GM15510 (cell line): ENCODE data around the gene C1orf159.

Source experiments
- POLR2A ChIP-seq: IDR thresholded peaks from 3 replicates; pipeline ENCODE4 v1.6.1; 2011; ENCODE audit warnings: borderline replicate concordance; ENCODE audit not compliant: insufficient read length; ENCODE audit errors: extremely low read depth

C1orf159 gene

DNA sequence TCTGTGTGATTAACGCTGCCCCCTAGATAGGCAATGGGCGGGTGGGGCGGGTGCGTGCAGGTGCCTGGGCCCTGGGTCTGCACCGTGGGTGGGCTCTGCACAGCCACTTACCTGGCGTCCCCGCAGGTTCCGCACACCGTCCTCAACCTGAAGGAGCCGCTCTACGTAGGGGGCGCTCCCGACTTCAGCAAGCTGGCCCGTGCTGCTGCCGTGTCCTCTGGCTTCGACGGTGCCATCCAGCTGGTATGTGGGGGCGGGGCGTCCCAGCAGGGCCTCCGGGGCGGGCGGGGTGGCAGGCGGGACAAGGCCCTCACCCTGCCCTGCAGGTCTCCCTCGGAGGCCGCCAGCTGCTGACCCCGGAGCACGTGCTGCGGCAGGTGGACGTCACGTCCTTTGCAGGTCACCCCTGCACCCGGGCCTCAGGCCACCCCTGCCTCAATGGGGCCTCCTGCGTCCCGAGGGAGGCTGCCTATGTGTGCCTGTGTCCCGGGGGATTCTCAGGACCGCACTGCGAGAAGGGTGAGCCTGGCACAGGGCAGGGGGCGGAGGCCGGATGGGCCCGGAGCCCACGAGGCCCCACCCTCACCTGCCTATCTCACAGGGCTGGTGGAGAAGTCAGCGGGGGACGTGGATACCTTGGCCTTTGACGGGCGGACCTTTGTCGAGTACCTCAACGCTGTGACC is 64.6 kb downstream of the C1orf159 start:
- no peak for TF ChIP-seq POLR2A

DNA sequence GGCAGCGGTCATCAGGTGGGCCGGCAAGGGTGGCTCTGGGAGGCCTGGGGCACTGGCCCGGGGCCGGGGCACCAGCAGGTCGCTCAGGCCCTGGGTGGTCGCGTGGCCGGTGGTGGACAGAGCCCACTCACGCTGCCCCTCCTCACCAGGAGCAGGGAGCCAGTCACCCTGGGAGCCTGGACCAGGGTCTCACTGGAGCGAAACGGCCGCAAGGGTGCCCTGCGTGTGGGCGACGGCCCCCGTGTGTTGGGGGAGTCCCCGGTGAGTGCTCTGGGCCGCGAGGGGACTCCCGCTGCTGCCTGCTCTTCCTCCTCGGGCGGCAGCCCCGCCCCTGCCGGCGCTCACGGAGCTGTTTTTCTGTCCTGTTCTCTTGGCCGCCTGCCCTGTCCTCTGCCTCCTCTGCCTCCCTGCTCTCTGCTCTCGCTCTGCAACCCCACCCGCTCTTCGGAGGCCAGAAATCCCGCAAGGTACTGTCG is 65.3 kb downstream of the C1orf159 start:
- TF ChIP-seq POLR2A = no peak

DNA sequence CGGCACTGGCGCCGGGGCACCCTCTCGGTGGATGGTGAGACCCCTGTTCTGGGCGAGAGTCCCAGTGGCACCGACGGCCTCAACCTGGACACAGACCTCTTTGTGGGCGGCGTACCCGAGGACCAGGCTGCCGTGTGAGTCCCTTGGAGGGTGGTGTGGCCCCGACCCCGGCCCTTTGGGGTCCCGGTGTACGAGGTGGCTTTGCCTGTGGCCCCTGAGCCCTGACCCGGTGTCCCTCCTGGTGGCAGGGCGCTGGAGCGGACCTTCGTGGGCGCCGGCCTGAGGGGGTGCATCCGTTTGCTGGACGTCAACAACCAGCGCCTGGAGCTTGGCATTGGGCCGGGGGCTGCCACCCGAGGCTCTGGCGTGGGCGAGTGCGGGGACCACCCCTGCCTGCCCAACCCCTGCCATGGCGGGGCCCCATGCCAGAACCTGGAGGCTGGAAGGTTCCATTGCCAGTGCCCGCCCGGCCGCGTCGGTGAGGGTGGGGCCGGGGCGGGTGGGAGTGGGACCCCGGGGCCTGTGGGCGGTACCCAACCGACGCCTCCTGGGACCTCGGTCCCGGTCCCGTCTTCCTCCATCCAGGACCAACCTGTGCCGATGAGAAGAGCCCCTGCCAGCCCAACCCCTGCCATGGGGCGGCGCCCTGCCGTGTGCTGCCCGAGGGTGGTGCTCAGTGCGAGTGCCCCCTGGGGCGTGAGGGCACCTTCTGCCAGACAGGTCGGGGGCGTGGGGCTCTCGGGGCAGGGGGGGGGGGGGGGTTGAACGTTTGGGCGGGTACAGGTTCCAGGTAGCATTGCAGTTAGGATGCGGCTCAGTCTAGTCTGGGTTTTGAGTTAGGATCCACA is 66.3 kb downstream of the C1orf159 start:
- TF ChIP-seq POLR2A = no peak

DNA sequence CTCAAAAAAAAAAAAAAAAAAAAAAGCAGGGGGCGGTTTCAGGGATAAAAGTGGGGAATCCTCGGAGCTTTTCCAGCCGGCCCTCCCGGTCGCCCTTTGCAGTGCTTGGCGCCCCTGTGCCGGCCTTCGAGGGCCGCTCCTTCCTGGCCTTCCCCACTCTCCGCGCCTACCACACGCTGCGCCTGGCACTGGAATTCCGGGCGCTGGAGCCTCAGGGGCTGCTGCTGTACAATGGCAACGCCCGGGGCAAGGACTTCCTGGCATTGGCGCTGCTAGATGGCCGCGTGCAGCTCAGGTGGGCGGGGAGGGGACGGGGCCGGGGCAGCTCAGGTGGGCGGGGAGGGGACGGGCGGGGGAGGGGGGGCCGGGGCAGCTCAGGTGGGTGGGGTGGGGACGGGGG is 67.1 kb downstream of the C1orf159 start:
- TF ChIP-seq POLR2A = no peak

DNA sequence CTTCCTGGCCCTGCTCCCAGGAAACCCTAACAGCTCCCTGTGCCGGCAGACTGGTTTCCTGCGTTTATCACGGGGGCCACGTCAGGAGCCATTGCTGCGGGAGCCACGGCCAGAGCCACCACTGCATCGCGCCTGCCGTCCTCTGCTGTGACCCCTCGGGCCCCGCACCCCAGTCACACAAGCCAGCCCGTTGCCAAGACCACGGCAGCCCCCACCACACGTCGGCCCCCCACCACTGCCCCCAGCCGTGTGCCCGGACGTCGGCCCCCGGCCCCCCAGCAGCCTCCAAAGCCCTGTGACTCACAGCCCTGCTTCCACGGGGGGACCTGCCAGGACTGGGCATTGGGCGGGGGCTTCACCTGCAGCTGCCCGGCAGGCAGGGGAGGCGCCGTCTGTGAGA is 67.9 kb downstream of the C1orf159 start:
- no peak for TF ChIP-seq POLR2A

DNA sequence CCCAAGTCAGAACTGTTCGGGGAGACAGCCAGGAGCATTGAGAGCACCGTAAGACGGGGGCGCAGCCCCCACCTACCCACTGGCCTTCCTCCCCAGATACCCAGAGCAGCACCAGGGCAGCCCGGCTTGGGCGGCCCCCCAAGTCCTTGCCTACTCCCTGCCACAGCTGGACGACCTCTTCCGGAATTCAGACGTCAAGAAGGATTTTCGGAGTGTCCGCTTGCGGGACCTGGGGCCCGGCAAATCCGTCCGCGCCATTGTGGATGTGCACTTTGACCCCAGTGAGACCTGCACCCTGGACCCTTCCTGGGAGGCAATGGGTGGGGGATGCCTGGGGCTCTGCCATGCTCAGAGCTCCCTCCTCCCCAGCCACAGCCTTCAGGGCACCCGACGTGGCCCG is 68.5 kb downstream of the C1orf159 start:
- no peak for TF ChIP-seq POLR2A

DNA sequence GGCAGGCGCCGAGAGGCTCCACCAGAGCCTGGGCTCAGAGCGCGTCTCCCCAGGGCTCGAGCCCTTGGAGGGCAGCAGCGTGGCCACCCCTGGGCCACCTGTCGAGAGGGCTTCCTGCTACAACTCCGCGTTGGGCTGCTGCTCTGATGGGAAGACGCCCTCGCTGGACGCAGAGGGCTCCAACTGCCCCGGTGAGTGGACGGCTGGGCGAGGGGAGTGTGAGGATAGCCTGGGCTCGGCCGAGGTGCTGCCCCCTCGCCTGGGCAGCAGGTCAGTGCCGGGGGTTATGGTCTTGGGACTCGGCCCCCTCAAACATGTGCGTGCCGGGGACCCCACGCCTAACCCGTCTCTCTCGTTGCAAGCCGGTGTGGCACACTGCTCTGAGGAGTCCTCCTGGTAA is 69.1 kb downstream of the C1orf159 start:
- no peak for TF ChIP-seq POLR2A

DNA sequence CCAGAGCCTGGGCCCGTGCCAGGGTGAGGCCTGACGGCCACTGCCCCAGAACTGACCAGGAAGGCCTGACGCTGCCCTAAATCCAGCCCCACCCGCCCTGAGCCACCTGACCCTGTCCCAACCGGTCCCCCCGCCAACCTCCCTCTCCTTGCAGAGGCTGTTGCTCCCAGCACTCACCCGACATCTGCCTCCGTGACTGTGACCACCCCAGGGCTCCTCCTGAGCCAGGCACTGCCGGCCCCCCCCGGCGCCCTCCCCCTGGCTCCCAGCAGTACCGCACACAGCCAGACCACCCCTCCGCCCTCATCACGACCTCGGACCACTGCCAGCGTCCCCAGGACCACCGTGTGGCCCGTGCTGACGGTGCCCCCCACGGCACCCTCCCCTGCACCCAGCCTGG is 69.6 kb downstream of the C1orf159 start:
- no peak for TF ChIP-seq POLR2A

DNA sequence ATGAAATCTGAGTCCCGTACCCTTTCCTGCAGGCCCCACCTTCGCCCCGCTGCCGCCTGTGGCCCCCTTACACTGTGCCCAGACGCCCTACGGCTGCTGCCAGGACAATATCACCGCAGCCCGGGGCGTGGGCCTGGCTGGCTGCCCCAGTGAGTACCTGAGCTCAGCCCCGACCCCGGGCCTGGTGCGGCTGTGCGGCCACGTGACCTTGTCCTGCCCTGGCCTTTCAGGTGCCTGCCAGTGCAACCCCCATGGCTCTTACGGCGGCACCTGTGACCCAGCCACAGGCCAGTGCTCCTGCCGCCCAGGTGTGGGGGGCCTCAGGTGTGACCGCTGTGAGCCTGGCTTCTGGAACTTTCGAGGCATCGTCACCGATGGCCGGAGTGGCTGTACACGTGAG is 70.8 kb downstream of the C1orf159 start:
- TF ChIP-seq POLR2A = no peak

DNA sequence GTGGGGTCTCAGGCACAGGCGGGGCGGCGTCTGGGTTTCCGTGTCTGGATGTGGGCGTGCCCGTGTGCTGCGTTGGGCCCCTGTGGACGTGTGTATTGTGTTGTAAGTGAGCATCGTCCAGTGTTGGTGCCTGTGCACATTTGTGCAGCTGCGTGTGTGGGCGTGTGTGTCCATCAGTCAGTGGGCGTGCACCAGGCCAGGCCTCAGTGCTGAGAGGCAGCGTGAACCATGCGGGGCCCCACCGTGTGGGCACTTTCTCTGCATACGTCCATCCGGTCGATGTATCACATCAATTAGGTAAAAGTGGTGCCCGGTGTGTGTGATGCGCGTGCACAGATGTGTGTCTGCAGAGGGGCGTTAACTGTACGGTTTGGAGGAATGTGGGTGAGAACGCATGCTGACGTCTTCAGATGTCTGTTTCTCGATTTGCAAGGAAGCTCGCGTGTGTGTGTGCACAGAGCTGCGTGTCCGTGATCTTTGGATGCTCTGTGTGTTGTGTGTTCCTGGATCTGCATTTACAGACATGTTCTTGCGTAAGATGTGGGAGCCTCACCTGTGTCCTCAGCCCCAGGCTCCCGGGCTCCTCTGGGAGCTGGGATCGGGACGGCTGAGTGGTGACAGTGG is 71.3 kb downstream of the C1orf159 start:
- no peak for TF ChIP-seq POLR2A

DNA sequence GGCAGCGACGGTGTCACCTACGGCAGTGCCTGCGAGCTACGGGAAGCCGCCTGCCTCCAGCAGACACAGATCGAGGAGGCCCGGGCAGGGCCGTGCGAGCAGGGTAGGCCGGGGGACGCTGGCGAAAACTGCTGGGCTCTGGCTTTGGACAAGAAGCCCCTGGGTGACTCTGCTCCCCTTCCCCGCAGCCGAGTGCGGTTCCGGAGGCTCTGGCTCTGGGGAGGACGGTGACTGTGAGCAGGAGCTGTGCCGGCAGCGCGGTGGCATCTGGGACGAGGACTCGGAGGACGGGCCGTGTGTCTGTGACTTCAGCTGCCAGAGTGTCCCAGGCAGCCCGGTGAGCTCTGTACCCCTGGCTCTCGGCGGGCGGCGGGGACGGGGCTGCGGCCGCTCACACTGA is 72.0 kb downstream of the C1orf159 start:
- TF ChIP-seq POLR2A = no peak

DNA sequence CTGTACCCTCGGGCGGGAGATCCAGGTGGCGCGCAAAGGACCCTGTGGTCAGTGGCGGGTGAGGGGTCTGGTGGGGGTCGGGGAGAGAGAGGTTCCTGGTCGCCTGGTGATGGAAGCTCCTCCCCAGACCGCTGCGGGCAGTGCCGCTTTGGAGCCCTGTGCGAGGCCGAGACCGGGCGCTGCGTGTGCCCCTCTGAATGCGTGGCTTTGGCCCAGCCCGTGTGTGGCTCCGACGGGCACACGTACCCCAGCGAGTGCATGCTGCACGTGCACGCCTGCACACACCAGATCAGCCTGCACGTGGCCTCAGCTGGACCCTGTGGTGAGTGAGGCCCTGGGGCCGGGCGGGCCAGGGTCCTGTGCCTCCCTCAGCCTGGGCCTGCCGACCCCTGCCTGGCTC is 72.5 kb downstream of the C1orf159 start:
- TF ChIP-seq POLR2A = no peak

DNA sequence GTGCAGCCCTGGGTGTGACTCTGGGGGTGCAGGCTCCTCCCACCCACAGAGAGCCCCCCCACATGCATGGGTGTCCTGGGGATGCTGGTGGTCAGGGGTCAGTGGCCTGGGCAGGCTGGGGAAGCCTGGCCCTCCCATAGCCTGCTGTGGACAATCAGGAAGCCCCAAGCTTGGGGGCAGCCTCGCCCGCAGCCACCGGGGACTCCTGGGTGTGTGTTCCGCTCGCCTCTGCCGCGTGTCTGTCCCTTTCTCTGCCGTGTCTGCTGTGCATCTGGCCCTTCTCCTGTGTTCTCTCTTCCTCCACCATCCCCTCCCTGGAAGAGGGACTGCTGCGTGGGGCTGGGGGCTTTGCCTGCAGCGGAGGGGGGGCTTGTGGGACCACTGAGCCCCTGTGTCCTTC is 73.1 kb downstream of the C1orf159 start:
- TF ChIP-seq POLR2A = no peak

DNA sequence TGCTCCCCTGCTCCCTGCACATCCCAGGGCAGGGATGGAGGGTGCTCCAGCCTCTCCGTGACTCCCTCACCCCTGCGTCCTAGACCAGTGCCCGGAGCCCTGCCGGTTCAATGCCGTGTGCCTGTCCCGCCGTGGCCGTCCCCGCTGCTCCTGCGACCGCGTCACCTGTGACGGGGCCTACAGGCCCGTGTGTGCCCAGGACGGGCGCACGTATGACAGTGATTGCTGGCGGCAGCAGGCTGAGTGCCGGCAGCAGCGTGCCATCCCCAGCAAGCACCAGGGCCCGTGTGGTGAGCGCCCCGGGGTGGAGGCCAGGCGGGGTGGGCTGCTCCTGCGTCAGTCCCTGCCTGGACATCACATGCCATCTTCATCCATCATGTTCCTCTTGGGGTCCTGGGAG is 74.0 kb downstream of the C1orf159 start:
- no peak for TF ChIP-seq POLR2A

DNA sequence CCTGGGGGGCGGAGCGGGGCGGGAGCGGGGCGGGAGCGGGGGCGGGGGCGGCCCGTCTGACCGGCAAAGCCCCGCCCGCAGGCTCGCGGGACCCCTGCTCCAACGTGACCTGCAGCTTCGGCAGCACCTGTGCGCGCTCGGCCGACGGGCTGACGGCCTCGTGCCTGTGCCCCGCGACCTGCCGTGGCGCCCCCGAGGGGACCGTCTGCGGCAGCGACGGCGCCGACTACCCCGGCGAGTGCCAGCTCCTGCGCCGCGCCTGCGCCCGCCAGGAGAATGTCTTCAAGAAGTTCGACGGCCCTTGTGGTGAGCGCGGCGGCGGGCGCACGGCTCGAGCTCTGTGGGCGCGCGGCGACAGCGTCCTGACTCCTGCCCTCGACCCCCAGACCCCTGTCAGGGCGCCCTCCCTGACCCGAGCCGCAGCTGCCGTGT is 74.8 kb downstream of the C1orf159 start:
- no peak for TF ChIP-seq POLR2A
